Measurements from ENCODE around the gene KLHL15. TPM values are rescaled to one million over a fixed set of nuclear protein-coding genes. Genes with fewer than 3 reads are reported as not detected.

KLHL15 gene
- total and polyA plus RNA-seq, 2 experiments from 2014 or later: 2.4 to 15.0 TPM

DNA sequence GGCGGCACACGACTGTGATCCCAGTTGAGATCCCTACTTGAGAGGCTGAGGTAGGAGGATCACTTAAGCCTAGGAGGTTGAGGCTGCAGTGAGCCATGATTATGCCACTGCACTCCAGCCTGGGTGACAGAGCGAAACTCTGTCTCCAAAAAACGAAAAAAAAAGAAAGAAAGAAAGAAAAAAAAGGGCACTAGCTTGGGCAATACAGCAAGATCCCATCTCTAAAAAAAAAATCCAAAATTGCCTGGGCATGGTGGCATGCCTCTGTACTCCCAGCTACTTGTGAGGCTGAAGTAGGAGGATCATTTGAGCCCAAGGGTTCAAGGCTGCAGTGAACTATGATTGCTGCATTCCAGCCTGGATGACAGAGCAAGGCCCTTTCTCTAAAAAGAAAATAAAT, 10.7 kb upstream of the KLHL15 start (continued):
- no peak for TF ChIP-seq CREB1 (CRISPR knock-in tag; IDR thresholded peaks at IDR 0.05; ENCODE audit: low read depth)
- no peak for TF ChIP-seq EZH2 (IDR thresholded peaks at IDR 0.05; ENCODE audit: low read depth, unreplicated experiment)
- no peak for TF ChIP-seq NANOG (IDR thresholded peaks at IDR 0.05; ENCODE audit: borderline replicate concordance)
- TF ChIP-seq, protein P1, sequence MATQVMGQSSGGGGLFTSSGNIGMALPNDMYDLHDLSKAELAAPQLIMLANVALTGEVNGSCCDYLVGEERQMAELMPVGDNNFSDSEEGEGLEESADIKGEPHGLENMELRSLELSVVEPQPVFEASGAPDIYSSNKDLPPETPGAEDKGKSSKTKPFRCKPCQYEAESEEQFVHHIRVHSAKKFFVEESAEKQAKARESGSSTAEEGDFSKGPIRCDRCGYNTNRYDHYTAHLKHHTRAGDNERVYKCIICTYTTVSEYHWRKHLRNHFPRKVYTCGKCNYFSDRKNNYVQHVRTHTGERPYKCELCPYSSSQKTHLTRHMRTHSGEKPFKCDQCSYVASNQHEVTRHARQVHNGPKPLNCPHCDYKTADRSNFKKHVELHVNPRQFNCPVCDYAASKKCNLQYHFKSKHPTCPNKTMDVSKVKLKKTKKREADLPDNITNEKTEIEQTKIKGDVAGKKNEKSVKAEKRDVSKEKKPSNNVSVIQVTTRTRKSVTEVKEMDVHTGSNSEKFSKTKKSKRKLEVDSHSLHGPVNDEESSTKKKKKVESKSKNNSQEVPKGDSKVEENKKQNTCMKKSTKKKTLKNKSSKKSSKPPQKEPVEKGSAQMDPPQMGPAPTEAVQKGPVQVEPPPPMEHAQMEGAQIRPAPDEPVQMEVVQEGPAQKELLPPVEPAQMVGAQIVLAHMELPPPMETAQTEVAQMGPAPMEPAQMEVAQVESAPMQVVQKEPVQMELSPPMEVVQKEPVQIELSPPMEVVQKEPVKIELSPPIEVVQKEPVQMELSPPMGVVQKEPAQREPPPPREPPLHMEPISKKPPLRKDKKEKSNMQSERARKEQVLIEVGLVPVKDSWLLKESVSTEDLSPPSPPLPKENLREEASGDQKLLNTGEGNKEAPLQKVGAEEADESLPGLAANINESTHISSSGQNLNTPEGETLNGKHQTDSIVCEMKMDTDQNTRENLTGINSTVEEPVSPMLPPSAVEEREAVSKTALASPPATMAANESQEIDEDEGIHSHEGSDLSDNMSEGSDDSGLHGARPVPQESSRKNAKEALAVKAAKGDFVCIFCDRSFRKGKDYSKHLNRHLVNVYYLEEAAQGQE (IDR thresholded peaks at IDR 0.05; ENCODE audit: unreplicated experiment): no peak
- TF ChIP-seq EZH2phosphoT487 (IDR thresholded peaks at IDR 0.05; ENCODE audit: unreplicated experiment): no peak
- TF ChIP-seq JUNB (IDR thresholded peaks at IDR 0.05; ENCODE audit: unreplicated experiment): no peak
- TF ChIP-seq POLR2AphosphoS5 (IDR thresholded peaks at IDR 0.05; ENCODE audit: low read depth): no peak
- TF ChIP-seq, protein P2, sequence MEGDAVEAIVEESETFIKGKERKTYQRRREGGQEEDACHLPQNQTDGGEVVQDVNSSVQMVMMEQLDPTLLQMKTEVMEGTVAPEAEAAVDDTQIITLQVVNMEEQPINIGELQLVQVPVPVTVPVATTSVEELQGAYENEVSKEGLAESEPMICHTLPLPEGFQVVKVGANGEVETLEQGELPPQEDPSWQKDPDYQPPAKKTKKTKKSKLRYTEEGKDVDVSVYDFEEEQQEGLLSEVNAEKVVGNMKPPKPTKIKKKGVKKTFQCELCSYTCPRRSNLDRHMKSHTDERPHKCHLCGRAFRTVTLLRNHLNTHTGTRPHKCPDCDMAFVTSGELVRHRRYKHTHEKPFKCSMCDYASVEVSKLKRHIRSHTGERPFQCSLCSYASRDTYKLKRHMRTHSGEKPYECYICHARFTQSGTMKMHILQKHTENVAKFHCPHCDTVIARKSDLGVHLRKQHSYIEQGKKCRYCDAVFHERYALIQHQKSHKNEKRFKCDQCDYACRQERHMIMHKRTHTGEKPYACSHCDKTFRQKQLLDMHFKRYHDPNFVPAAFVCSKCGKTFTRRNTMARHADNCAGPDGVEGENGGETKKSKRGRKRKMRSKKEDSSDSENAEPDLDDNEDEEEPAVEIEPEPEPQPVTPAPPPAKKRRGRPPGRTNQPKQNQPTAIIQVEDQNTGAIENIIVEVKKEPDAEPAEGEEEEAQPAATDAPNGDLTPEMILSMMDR (conservative IDR thresholded peaks at IDR 0.05; ENCODE audit: low read depth in 2 of 2): no peak
- no peak for TF ChIP-seq ZNF331 (CRISPR knock-in tag; IDR thresholded peaks at IDR 0.05; ENCODE audit: low read depth)

DNA sequence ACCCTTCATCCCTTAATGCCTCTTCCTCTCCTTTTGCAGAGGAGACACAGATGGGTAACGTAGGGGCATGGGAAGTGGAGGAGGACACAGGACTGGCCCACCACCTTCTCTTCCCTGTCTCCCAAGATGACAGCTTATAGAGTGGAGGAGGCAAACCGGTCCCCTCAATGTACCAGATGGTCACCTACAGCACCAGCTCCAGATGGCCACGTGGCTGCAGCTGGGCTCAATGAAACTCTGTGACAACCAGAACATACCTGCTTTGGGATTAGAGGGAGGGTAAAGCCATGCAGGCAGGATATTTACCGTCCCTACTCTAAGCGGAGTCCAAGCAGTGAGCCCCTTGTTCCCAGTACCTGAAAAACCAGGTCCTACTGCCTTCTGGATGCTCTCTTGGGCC, 7.5 kb upstream of the KLHL15 start:
- Histone ChIP-seq H2AFZ (no peak overlapping the region), H3K9me2 (ENCODE audit: insufficient read depth) (no peaks in the 10 kb centered on the region), H3K4me2 (no peak overlapping the region), H4K20me1 (replicated peaks; ENCODE audit: insufficient read depth) (no peaks in the 10 kb centered on the region), H3K4me3 (no peak overlapping the region), H3K79me2 (replicated peaks; ENCODE audit: insufficient read depth) (no peaks in the 10 kb centered on the region), H3F3A (replicated peaks; ENCODE audit: low read depth) (no peaks in the 10 kb centered on the region), H3K27ac (ENCODE audit: low read depth) (no peak overlapping the region), H3K4me1 (ENCODE audit: insufficient read depth) (no peaks in the 10 kb centered on the region), H3K27me3 (ENCODE audit: insufficient read depth) (peaks cover 16% of the 10 kb centered on the region), H3K36me3 (ENCODE audit: insufficient read depth) (no peaks in the 10 kb centered on the region)
- Mint-ChIP-seq H3K27me3 (ENCODE audit: insufficient read depth, low read depth, poor library complexity) (peaks cover 6% of the 10 kb centered on the region), H3K36me3 (ENCODE audit: low read depth) (no peaks in the 10 kb centered on the region), H3K4me1 (no peaks in the 10 kb centered on the region), H3K27ac (no peak overlapping the region), H3K4me3 (no peak overlapping the region), H3K9me3 (no peaks in the 10 kb centered on the region)
- ATAC-seq (no peak), DNase-seq (ENCODE audit: low spot score) (no peak)
- TF ChIP-seq, protein P2 (conservative IDR thresholded peaks at IDR 0.05; ENCODE audit: low read depth in 2 of 2): no peak
- TF ChIP-seq EZH2 (IDR thresholded peaks at IDR 0.05; ENCODE audit: low read depth, unreplicated experiment) (no peak), NANOG (IDR thresholded peaks at IDR 0.05; ENCODE audit: borderline replicate concordance) (no peak), POLR2AphosphoS5 (IDR thresholded peaks at IDR 0.05; ENCODE audit: low read depth) (no peak), JUNB (IDR thresholded peaks at IDR 0.05; ENCODE audit: unreplicated experiment) (no peak), ZNF331 (CRISPR knock-in tag; IDR thresholded peaks at IDR 0.05; ENCODE audit: low read depth) (no peak)
- TF ChIP-seq, protein P1 (IDR thresholded peaks at IDR 0.05; ENCODE audit: unreplicated experiment): no peak

All from GM23338 (cell line).